HepG2 (cell line): Measurements from ENCODE around the gene CABP4. TPM values are rescaled to one million over a fixed set of nuclear protein-coding genes. Genes with fewer than 3 reads are reported as not detected.

Source experiments
- ATF7-NPFF ChIP-seq: sonication (generic); formaldehyde crosslinking; IDR thresholded peaks from 2 replicates; pipeline ENCODE4 v1.8.1; 2023; ENCODE audit warnings: mild to moderate bottlenecking, low read depth, missing genetic modification reagents, moderate library complexity
- HNF4G ChIP-seq, 2 experiments: sonication (generic) in 1 of 2; formaldehyde crosslinking in 1 of 2; IDR thresholded peaks; 2 replicates each; pipeline versions ENCODE4 v1.4.0 to v1.6.1; 2011 to 2020; ENCODE audit warnings: borderline replicate concordance in 2 of 2, low read depth in 2 of 2, mild to moderate bottlenecking in 2 of 2, low read length in 1 of 2, missing genetic modification reagents in 1 of 2, moderate library complexity in 1 of 2
- HNRNPL ChIP-seq: fragments of 200-400 bp; formaldehyde crosslinking; IDR thresholded peaks from 2 replicates; pipeline ENCODE4 v1.6.1; 2017; ENCODE audit warnings: mild to moderate bottlenecking, low read depth, low read length
- PCBP2 ChIP-seq: fragments of 200-400 bp; formaldehyde crosslinking; optimal IDR thresholded peaks from 2 replicates; pipeline ENCODE3; 2018; ENCODE audit warnings: low read length, low read depth; ENCODE audit not compliant: poor library complexity, severe bottlenecking
- PHF20 ChIP-seq: sonication (generic); formaldehyde crosslinking; IDR thresholded peaks from 2 replicates; pipeline ENCODE4 v1.5.0; 2020; ENCODE audit warnings: mild to moderate bottlenecking, missing genetic modification reagents
- POLR2A ChIP-seq, 2 experiments: IDR thresholded peaks; 2 replicates each; pipeline ENCODE4 v1.6.1; 2011; ENCODE audit warnings: low read depth in 2 of 2, low read length in 2 of 2, mild to moderate bottlenecking in 1 of 2, moderate library complexity in 1 of 2; ENCODE audit not compliant: insufficient read depth in 1 of 2
- PREB ChIP-seq: sonication (generic); formaldehyde crosslinking; IDR thresholded peaks from 2 replicates; pipeline ENCODE4 v1.4.0; 2020; ENCODE audit warnings: missing genetic modification reagents
- SAP130 ChIP-seq: IDR thresholded peaks from 2 replicates; pipeline ENCODE4 v1.6.1; 2016; ENCODE audit warnings: low read depth
- TIGD3 ChIP-seq: sonication (generic); formaldehyde crosslinking; IDR thresholded peaks from 2 replicates; pipeline ENCODE4 v1.5.1; 2020; ENCODE audit warnings: mild to moderate bottlenecking, missing genetic modification reagents, borderline replicate concordance
- ZBTB49 ChIP-seq: sonication (generic); formaldehyde crosslinking; IDR thresholded peaks from 2 replicates; pipeline ENCODE4 v1.4.0; 2020; ENCODE audit warnings: missing genetic modification reagents, borderline replicate concordance
- ZNF121 ChIP-seq: sonication (generic); formaldehyde crosslinking; IDR thresholded peaks from 2 replicates; pipeline ENCODE4 v1.5.0; 2020; ENCODE audit warnings: mild to moderate bottlenecking, missing genetic modification reagents
- ZNF326 ChIP-seq: sonication (generic); formaldehyde crosslinking; IDR thresholded peaks from 2 replicates; pipeline ENCODE4 v1.4.0; 2020; ENCODE audit warnings: missing genetic modification reagents, borderline replicate concordance
- ZNF557 ChIP-seq: sonication (generic); formaldehyde crosslinking; IDR thresholded peaks from 2 replicates; pipeline ENCODE4 v1.4.0; 2020; ENCODE audit warnings: missing genetic modification reagents
- polyA plus RNA-seq, 8 experiments: library from polyadenylated mRNA; depleted of rRNA in 3 of 8; stranded (reverse) in 7 of 8; unstranded in 1 of 8; fragments of >200 nt; fragmentation: Illumina TruSeq in 4 of 8; extraction: Trizol in 4 of 8; gene quantifications; 2 replicates each; pipeline versions ENCODE4 v1.2.1 to v1.2.3, GENCODE V29; 2011 to 2016; ENCODE audit warnings: low read depth in 4 of 8, missing spikeins in 1 of 8, mixed read lengths in 1 of 8; ENCODE audit not compliant: insufficient read depth in 1 of 8
- total RNA-seq, 5 experiments: library from RNA; depleted of rRNA; stranded (reverse); fragments of >200 nt; fragmentation: Illumina TruSeq; extraction: Trizol; gene quantifications; 2 replicates each; pipeline ENCODE4 v1.2.3, GENCODE V29; 2016; ENCODE audit warnings: low read depth in 1 of 5
- TF ChIP-seq, protein P1 (sequence below): sonication (generic); formaldehyde crosslinking; IDR thresholded peaks from 2 replicates; pipeline ENCODE4 v1.4.0; 2020; ENCODE audit warnings: mild to moderate bottlenecking, missing genetic modification reagents, borderline replicate concordance
- TF ChIP-seq, protein P2 (sequence below): sonication (generic); formaldehyde crosslinking; IDR thresholded peaks from 2 replicates; pipeline ENCODE4 v1.4.0; 2020; ENCODE audit warnings: missing genetic modification reagents
- TF ChIP-seq, protein P3 (sequence below): IDR thresholded peaks from 2 replicates; pipeline ENCODE4 v1.6.1; 2016; ENCODE audit warnings: missing genetic modification reagents, missing compliant biosample characterization

Gene CABP4
- total and polyA plus RNA-seq, 2 of the 13 experiments (the other 11 are each of a cell fraction or from before 2014, with no cell fraction given): not detected

DNA sequence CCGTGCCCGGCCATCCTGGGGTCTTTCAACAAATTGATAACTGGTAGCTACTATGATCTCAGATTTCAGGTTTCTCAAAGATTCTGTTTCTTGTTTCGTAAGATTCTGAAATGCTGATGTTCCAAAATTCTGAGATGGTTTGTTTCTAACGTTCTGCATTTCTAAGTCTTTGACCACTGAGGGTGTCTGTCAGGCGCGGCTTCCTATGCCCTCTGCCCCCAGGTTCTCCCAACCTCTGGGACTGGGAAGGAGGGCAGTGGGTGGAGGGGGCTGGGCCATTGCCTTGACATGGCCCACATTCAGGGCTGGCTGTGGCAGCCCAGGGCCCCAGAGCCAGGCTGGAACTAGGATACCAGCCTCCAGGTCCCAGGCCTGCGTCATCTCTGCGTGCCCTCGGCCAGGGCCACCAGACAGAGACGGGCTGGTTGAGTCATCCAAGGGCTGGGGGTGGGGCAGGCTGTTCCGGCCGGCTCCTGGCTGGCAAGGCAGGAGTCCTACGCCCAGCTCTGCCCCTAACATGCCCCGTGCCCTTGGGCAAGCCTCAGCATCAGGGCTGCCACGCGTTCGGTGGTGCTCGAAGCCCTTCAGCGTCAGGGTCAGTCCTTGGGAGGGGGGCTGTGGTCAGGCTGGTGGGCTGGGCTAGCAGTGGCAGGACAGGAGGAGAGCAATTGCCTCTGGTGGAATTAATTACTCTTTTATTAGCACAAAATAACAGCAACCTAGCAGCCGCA lies 8.7 kb downstream of the CABP4 start (continued):
- peak; percentile 49 for TF ChIP-seq PHF20 (CRISPR knock-in tag)
- no peak; the same call in 1 of the 2 replicates for TF ChIP-seq ZNF326 (CRISPR knock-in tag)
- TF ChIP-seq PCBP2: no peak
- TF ChIP-seq, protein P1, sequence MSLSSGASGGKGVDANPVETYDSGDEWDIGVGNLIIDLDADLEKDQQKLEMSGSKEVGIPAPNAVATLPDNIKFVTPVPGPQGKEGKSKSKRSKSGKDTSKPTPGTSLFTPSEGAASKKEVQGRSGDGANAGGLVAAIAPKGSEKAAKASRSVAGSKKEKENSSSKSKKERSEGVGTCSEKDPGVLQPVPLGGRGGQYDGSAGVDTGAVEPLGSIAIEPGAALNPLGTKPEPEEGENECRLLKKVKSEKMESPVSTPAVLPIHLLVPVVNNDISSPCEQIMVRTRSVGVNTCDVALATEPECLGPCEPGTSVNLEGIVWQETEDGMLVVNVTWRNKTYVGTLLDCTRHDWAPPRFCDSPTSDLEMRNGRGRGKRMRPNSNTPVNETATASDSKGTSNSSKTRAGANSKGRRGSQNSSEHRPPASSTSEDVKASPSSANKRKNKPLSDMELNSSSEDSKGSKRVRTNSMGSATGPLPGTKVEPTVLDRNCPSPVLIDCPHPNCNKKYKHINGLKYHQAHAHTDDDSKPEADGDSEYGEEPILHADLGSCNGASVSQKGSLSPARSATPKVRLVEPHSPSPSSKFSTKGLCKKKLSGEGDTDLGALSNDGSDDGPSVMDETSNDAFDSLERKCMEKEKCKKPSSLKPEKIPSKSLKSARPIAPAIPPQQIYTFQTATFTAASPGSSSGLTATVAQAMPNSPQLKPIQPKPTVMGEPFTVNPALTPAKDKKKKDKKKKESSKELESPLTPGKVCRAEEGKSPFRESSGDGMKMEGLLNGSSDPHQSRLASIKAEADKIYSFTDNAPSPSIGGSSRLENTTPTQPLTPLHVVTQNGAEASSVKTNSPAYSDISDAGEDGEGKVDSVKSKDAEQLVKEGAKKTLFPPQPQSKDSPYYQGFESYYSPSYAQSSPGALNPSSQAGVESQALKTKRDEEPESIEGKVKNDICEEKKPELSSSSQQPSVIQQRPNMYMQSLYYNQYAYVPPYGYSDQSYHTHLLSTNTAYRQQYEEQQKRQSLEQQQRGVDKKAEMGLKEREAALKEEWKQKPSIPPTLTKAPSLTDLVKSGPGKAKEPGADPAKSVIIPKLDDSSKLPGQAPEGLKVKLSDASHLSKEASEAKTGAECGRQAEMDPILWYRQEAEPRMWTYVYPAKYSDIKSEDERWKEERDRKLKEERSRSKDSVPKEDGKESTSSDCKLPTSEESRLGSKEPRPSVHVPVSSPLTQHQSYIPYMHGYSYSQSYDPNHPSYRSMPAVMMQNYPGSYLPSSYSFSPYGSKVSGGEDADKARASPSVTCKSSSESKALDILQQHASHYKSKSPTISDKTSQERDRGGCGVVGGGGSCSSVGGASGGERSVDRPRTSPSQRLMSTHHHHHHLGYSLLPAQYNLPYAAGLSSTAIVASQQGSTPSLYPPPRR (CRISPR knock-in tag): peak; percentile 27; the same call in 1 of the 2 replicates
- TF ChIP-seq, protein P2, sequence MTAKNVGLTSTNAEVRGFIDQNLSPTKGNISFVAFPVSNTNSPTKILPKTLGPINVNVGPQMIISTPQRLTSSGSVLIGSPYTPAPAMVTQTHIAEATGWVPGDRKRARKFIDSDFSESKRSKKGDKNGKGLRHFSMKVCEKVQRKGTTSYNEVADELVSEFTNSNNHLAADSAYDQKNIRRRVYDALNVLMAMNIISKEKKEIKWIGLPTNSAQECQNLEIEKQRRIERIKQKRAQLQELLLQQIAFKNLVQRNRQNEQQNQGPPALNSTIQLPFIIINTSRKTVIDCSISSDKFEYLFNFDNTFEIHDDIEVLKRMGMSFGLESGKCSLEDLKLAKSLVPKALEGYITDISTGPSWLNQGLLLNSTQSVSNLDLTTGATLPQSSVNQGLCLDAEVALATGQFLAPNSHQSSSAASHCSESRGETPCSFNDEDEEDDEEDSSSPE (CRISPR knock-in tag): no peak
- TF ChIP-seq HNRNPL: peak; percentile 97
- no peak for TF ChIP-seq ZNF557 (CRISPR knock-in tag)
- peak in 1 of 2 experiments; percentile 35; a peak in 1 of 4 replicates for TF ChIP-seq POLR2A (IDR thresholded peaks at IDR 0.05; ENCODE audit: insufficient read depth in 1 of 2, low read depth in 2 of 2, low read length in 2 of 2)
- TF ChIP-seq ZBTB49 (CRISPR knock-in tag): no peak
- TF ChIP-seq TIGD3 (CRISPR knock-in tag): no peak
- TF ChIP-seq, protein P3, sequence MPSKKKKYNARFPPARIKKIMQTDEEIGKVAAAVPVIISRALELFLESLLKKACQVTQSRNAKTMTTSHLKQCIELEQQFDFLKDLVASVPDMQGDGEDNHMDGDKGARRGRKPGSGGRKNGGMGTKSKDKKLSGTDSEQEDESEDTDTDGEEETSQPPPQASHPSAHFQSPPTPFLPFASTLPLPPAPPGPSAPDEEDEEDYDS (CRISPR knock-in tag): no peak
- no peak for TF ChIP-seq PREB (CRISPR knock-in tag)
- TF ChIP-seq ZNF121 (CRISPR knock-in tag): no peak
- peak; percentile 58 for TF ChIP-seq SAP130 (CRISPR knock-in tag)
- peak; percentile 76; the same call in 1 of the 2 replicates for TF ChIP-seq ATF7-NPFF (CRISPR knock-in tag)
- no peak for TF ChIP-seq HNF4G (IDR thresholded peaks at IDR 0.05; ENCODE audit: borderline replicate concordance, low read depth, low read length)
- 0 out of 2 replicates have a peak, but pooled peaks have one; percentile 51 for TF ChIP-seq HNF4G (CRISPR knock-in tag; IDR thresholded peaks at IDR 0.05; ENCODE audit: borderline replicate concordance, low read depth)
